ENCODE data around the gene OR2K2.
A peak's percentile ranks its signal among the peaks of the same experiment; 100 is the strongest.

DNA sequence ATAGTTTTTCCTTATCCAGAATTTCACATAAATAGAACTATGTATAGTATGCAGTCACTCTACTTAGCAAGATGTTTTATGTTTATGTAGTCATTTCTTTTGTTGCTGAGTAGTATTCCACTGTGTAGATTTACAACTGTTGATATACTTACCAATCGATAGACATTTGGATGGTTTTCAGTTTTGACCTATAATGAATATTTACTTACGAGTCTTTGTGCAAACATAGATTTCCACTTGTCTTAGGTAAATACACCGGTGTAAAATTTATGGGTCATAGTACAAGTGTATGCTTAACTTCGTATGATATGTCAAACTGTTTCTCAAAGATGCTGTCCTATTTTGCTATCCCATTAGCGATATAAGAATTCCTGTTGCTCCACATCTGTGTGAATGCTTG, 19.7 kb upstream of the OR2K2 start:
- TF ChIP-seq, protein P1, sequence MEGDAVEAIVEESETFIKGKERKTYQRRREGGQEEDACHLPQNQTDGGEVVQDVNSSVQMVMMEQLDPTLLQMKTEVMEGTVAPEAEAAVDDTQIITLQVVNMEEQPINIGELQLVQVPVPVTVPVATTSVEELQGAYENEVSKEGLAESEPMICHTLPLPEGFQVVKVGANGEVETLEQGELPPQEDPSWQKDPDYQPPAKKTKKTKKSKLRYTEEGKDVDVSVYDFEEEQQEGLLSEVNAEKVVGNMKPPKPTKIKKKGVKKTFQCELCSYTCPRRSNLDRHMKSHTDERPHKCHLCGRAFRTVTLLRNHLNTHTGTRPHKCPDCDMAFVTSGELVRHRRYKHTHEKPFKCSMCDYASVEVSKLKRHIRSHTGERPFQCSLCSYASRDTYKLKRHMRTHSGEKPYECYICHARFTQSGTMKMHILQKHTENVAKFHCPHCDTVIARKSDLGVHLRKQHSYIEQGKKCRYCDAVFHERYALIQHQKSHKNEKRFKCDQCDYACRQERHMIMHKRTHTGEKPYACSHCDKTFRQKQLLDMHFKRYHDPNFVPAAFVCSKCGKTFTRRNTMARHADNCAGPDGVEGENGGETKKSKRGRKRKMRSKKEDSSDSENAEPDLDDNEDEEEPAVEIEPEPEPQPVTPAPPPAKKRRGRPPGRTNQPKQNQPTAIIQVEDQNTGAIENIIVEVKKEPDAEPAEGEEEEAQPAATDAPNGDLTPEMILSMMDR (IDR thresholded peaks at IDR 0.05): no peak
- TF ChIP-seq POLR2A (IDR thresholded peaks at IDR 0.05) (no peak), POLR2AphosphoS5 (IDR thresholded peaks at IDR 0.05) (peak in 2 of 3 donors; percentile 16 to 24), EP300 (IDR thresholded peaks at IDR 0.05) (no peak)
